Neural cell (in vitro differentiated cells): ENCODE measurements around the gene ETNK2. TPM values are rescaled to one million over a fixed set of nuclear protein-coding genes. Genes with fewer than 3 reads are reported as not detected.

ENCODE experiments used
- H2AFZ ChIP-seq: fragments of 200-600, 300-800 bp; sonication (generic), shearing (Covaris generic); 2 replicates; pipeline ENCODE4 v1.6.0; 2014; ENCODE audit warnings: low read depth, mild to moderate bottlenecking, antibody characterized with exemption, low read length, moderate library complexity
- H3F3A ChIP-seq: fragments of 200-600 bp; shearing (Covaris generic); 2 replicates; pipeline ENCODE4 v1.6.1; 2016; ENCODE audit warnings: mild to moderate bottlenecking, moderate library complexity, mixed read lengths, antibody characterized with exemption, low read length; ENCODE audit not compliant: insufficient read depth, poor library complexity, severe bottlenecking
- H3K27ac ChIP-seq: fragments of 200-600, 300-800 bp; sonication (generic), shearing (Covaris generic); 2 replicates; pipeline ENCODE4 v1.5.1; 2014; ENCODE audit warnings: mild to moderate bottlenecking, low read length, moderate library complexity
- H3K27me3 ChIP-seq: fragments of 300-800, 200-600 bp; sonication (generic), shearing (Covaris generic); 2 replicates; pipeline ENCODE4 v1.6.0; 2014; ENCODE audit warnings: mild to moderate bottlenecking, low read depth, low read length, moderate library complexity; ENCODE audit not compliant: insufficient read depth
- H3K36me3 ChIP-seq: fragments of 300-800, 200-600 bp; sonication (generic), shearing (Covaris generic); 2 replicates; pipeline ENCODE4 v1.5.1; 2014; ENCODE audit warnings: mild to moderate bottlenecking, antibody characterized with exemption, low read length, moderate library complexity; ENCODE audit not compliant: insufficient read depth
- H3K4me2 ChIP-seq: fragments of 300-800, 200-600 bp; sonication (generic), shearing (Covaris generic); 2 replicates; pipeline ENCODE4 v1.6.0; 2014; ENCODE audit warnings: mild to moderate bottlenecking, low read length
- H3K4me3 ChIP-seq: fragments of 300-800, 200-600 bp; sonication (generic), shearing (Covaris generic); 2 replicates; pipeline ENCODE4 v1.5.1; 2014; ENCODE audit warnings: mild to moderate bottlenecking, low read length, moderate library complexity
- H3K79me2 ChIP-seq: fragments of 200-600 bp; shearing (Covaris generic); replicated peaks from 2 replicates; pipeline ENCODE4 v1.6.0; 2014; ENCODE audit warnings: mild to moderate bottlenecking, low read length, moderate library complexity; ENCODE audit not compliant: insufficient read depth
- H3K9ac ChIP-seq: fragments of 300-800, 200-600 bp; sonication (generic), shearing (Covaris generic); 2 replicates; pipeline ENCODE4 v1.6.1; 2016; ENCODE audit warnings: mild to moderate bottlenecking, low read length, mixed read lengths
- H3K9me2 ChIP-seq: fragments of 200-600 bp; shearing (Covaris generic); 2 replicates; pipeline ENCODE4 v1.6.1; 2016; ENCODE audit warnings: mild to moderate bottlenecking, low read length, mixed read lengths; ENCODE audit not compliant: insufficient read depth
- H3K9me3 ChIP-seq: fragments of 200-600, 300-800 bp; sonication (generic), shearing (Covaris generic); 2 replicates; pipeline ENCODE4 v1.6.1; 2016; ENCODE audit warnings: mild to moderate bottlenecking, mixed run types, low read length, moderate library complexity, mixed read lengths
- H4K20me1 ChIP-seq: fragments of 200-600 bp; shearing (Covaris generic); 2 replicates; pipeline ENCODE4 v1.6.1; 2016; ENCODE audit warnings: mild to moderate bottlenecking, mixed run types; ENCODE audit not compliant: insufficient read depth
- EP300 ChIP-seq: fragments of 450-650 bp; conservative IDR thresholded peaks from 2 replicates; pipeline ENCODE4 v1.6.1; 2014; ENCODE audit warnings: antibody characterized with exemption, mild to moderate bottlenecking, moderate library complexity; ENCODE audit not compliant: poor library complexity, severe bottlenecking
- EZH2 ChIP-seq: fragments of 200-600, 300-800 bp; shearing (Covaris generic), sonication (generic); IDR thresholded peaks from 2 replicates; pipeline ENCODE4 v1.6.1; 2014; ENCODE audit warnings: antibody characterized with exemption, low read length, borderline replicate concordance, mild to moderate bottlenecking; ENCODE audit not compliant: insufficient read depth, poor library complexity, severe bottlenecking
- MXI1 ChIP-seq: fragments of 450-650 bp; conservative IDR thresholded peaks from 2 replicates; pipeline ENCODE4 v1.6.1; 2014; ENCODE audit warnings: antibody characterized with exemption, mild to moderate bottlenecking; ENCODE audit not compliant: poor library complexity, severe bottlenecking
- POLR2AphosphoS5 ChIP-seq: IDR thresholded peaks from 2 replicates; pipeline ENCODE4 v1.6.1; 2012
- RAD21 ChIP-seq: fragments of 450-650 bp; conservative IDR thresholded peaks from 2 replicates; pipeline ENCODE4 v1.6.1; 2014; ENCODE audit warnings: antibody characterized with exemption, mild to moderate bottlenecking, moderate library complexity
- REST ChIP-seq: IDR thresholded peaks from 2 replicates; pipeline ENCODE4 v1.6.1; 2012; ENCODE audit warnings: borderline replicate concordance
- SMC3 ChIP-seq: fragments of 450-650 bp; conservative IDR thresholded peaks from 2 replicates; pipeline ENCODE4 v1.6.1; 2014; ENCODE audit warnings: antibody characterized with exemption, mild to moderate bottlenecking, moderate library complexity; ENCODE audit not compliant: poor library complexity
- TAF1 ChIP-seq: IDR thresholded peaks from 2 replicates; pipeline ENCODE4 v1.6.1; 2012; ENCODE audit warnings: low read depth
- polyA plus RNA-seq: library from polyadenylated mRNA; depleted of rRNA; stranded (reverse); fragments of >200 nt; gene quantifications from 2 replicates; pipeline ENCODE4 v1.2.3, GENCODE V29; 2014
- TF ChIP-seq, protein P1 (sequence below): fragments of 450-650 bp; IDR thresholded peaks from 2 replicates; pipeline ENCODE4 v1.5.1; 2014; ENCODE audit warnings: antibody characterized with exemption, mild to moderate bottlenecking, moderate library complexity; ENCODE audit not compliant: poor library complexity, severe bottlenecking

Gene ETNK2
- polyA plus RNA-seq, 1 donor from 2014 or later, result 26.7 TPM

- Histone ChIP-seq H2AFZ (no peak overlapping the region), H3K79me2 (no peaks in the 10 kb centered on the region), H3K9me2 (no peaks in the 10 kb centered on the region), H3K27ac (no peak overlapping the region), H4K20me1 (no peaks in the 10 kb centered on the region), H3K4me3 (no peak overlapping the region), H3F3A (no peaks in the 10 kb centered on the region), H3K27me3 (no peaks in the 10 kb centered on the region), H3K4me2 (no peak overlapping the region), H3K36me3 (no peaks in the 10 kb centered on the region), H3K9me3 (no peaks in the 10 kb centered on the region), H3K9ac (no peak overlapping the region)
- TF ChIP-seq POLR2AphosphoS5 (no peak), MXI1 (no peak), RAD21 (no peak), REST (no peak), EZH2 (no peak), EP300 (no peak)
- TF ChIP-seq, protein P1, sequence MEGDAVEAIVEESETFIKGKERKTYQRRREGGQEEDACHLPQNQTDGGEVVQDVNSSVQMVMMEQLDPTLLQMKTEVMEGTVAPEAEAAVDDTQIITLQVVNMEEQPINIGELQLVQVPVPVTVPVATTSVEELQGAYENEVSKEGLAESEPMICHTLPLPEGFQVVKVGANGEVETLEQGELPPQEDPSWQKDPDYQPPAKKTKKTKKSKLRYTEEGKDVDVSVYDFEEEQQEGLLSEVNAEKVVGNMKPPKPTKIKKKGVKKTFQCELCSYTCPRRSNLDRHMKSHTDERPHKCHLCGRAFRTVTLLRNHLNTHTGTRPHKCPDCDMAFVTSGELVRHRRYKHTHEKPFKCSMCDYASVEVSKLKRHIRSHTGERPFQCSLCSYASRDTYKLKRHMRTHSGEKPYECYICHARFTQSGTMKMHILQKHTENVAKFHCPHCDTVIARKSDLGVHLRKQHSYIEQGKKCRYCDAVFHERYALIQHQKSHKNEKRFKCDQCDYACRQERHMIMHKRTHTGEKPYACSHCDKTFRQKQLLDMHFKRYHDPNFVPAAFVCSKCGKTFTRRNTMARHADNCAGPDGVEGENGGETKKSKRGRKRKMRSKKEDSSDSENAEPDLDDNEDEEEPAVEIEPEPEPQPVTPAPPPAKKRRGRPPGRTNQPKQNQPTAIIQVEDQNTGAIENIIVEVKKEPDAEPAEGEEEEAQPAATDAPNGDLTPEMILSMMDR, result no peak
Observed at GRCh38 chr1:204180133-204180532, 28.3 kb upstream of the ETNK2 start.

- Histone ChIP-seq H3K9me2 (no peaks in the 10 kb centered on the region), H3K9me3 (no peaks in the 10 kb centered on the region), H3K4me2 (no peak overlapping the region), H3K9ac (no peak overlapping the region), H3K4me3 (no peak overlapping the region), H3K79me2 (no peaks in the 10 kb centered on the region), H3F3A (no peaks in the 10 kb centered on the region), H2AFZ (no peak overlapping the region), H3K27me3 (no peaks in the 10 kb centered on the region), H3K36me3 (no peaks in the 10 kb centered on the region), H3K27ac (no peak overlapping the region), H4K20me1 (no peaks in the 10 kb centered on the region)
- TF ChIP-seq TAF1 (no peak), EZH2 (no peak), SMC3 (no peak), REST (no peak), POLR2AphosphoS5 (no peak), RAD21 (no peak), MXI1 (no peak), EP300 (no peak)
- TF ChIP-seq, protein P1, result no peak
Observed at GRCh38 chr1:204178487-204179281, 26.8 kb upstream of the ETNK2 start.
